Duodenal mucosa (tissue), 2 donors: ENCODE data around the gene UPF2.

Experiments used
- H3K27ac ChIP-seq: one replicate; pipeline ENCODE4 v1.7.0; 2013; ENCODE audit warnings: low read depth, low read length
- H3K27me3 ChIP-seq, 2 donors: one replicate each; pipeline ENCODE4 v1.7.0; 2013; ENCODE audit warnings: low read length in 2 of 2, control low read depth in 1 of 2; ENCODE audit not compliant: insufficient read depth in 2 of 2, control insufficient read depth in 1 of 2
- H3K36me3 ChIP-seq, 2 donors: one replicate each; pipeline ENCODE4 v1.7.0; 2013; ENCODE audit warnings: low read length in 2 of 2, control low read depth in 1 of 2; ENCODE audit not compliant: insufficient read depth in 2 of 2, control insufficient read depth in 1 of 2
- H3K4me1 ChIP-seq, 2 donors: one replicate each; pipeline ENCODE4 v1.7.0; 2013; ENCODE audit warnings: low read length in 2 of 2, control low read depth in 1 of 2; ENCODE audit not compliant: insufficient read depth in 2 of 2, control insufficient read depth in 1 of 2
- H3K4me3 ChIP-seq, 2 donors: one replicate each; pipeline ENCODE4 v1.7.0; 2013; ENCODE audit warnings: low read length in 2 of 2, low read depth in 1 of 2
- H3K9ac ChIP-seq, 2 donors: one replicate each; pipeline ENCODE4 v1.7.0; 2013; ENCODE audit warnings: low read length in 2 of 2, low read depth in 1 of 2
- H3K9me3 ChIP-seq, 2 donors: one replicate each; pipeline ENCODE4 v1.7.0; 2013; ENCODE audit warnings: low read length in 2 of 2, control low read depth in 1 of 2; ENCODE audit not compliant: control insufficient read depth in 1 of 2

UPF2 gene

GRCh38 chr10:11880151-11881029, 162.2 kb downstream of the UPF2 start:
- H3K27me3 ChIP-seq = no peaks in the 10 kb centered on the region
- no peak overlapping the region for H3K9ac ChIP-seq
- peaks cover 10 to 16% of the 10 kb centered on the region in 2 donors for H3K4me1 ChIP-seq
- H3K4me3 ChIP-seq = no peak overlapping the region
- no peaks in the 10 kb centered on the region for H3K36me3 ChIP-seq
- H3K9me3 ChIP-seq = no peaks in the 10 kb centered on the region
- H3K27ac ChIP-seq = no peak overlapping the region

GRCh38 chr10:11879387-11880094, 163.1 kb downstream of the UPF2 start:
- H3K27ac ChIP-seq = no peak overlapping the region
- no peaks in the 10 kb centered on the region for H3K9me3 ChIP-seq

GRCh38 chr10:11878776-11879175, 163.8 kb downstream of the UPF2 start:
- Histone ChIP-seq H3K27me3 (no peaks in the 10 kb centered on the region), H3K4me1 (peaks cover 22 to 27% of the 10 kb centered on the region in 2 donors), H3K4me3 (no peak overlapping the region), H3K27ac (no peak overlapping the region), H3K9ac (no peak overlapping the region), H3K36me3 (no peaks in the 10 kb centered on the region), H3K9me3 (no peaks in the 10 kb centered on the region)

More at GRCh38 chr10:11879387-11880094, 163.1 kb downstream of the UPF2 start:
- Histone ChIP-seq H3K9ac (no peak overlapping the region), H3K4me1 (peaks cover 18 to 24% of the 10 kb centered on the region in 2 donors), H3K27me3 (no peaks in the 10 kb centered on the region), H3K4me3 (no peak overlapping the region), H3K36me3 (no peaks in the 10 kb centered on the region)

- H3K27ac ChIP-seq = no peak overlapping the region
- H3K4me3 ChIP-seq = no peak overlapping the region
- no peaks in the 10 kb centered on the region for H3K9me3 ChIP-seq
- no peak overlapping the region for H3K9ac ChIP-seq
- peaks cover 22 to 27% of the 10 kb centered on the region in 2 donors for H3K4me1 ChIP-seq
- no peaks in the 10 kb centered on the region for H3K36me3 ChIP-seq
- no peaks in the 10 kb centered on the region for H3K27me3 ChIP-seq
Observed at GRCh38 chr10:11877591-11877905, 165.1 kb downstream of the UPF2 start.

- Histone ChIP-seq H3K27ac (no peak overlapping the region), H3K27me3 (no peaks in the 10 kb centered on the region), H3K9me3 (no peaks in the 10 kb centered on the region), H3K9ac (no peak overlapping the region), H3K4me3 (no peak overlapping the region), H3K36me3 (no peaks in the 10 kb centered on the region), H3K4me1 (peaks cover 22 to 27% of the 10 kb centered on the region in 2 donors)
Observed at GRCh38 chr10:11876805-11877590, 165.6 kb downstream of the UPF2 start.

GRCh38 chr10:11876324-11876723, 166.3 kb downstream of the UPF2 start:
- Histone ChIP-seq H3K4me3 (no peak overlapping the region), H3K27ac (no peak overlapping the region), H3K9ac (no peak overlapping the region), H3K27me3 (no peaks in the 10 kb centered on the region), H3K36me3 (no peaks in the 10 kb centered on the region), H3K9me3 (no peaks in the 10 kb centered on the region), H3K4me1 (peaks cover 22 to 27% of the 10 kb centered on the region in 2 donors)

- Histone ChIP-seq H3K4me3 (peak overlapping the region in 1 of 2 donors; percentile 29), H3K4me1 (peaks cover 22 to 27% of the 10 kb centered on the region in 2 donors), H3K27ac (peak overlapping the region; percentile 32), H3K36me3 (no peaks in the 10 kb centered on the region), H3K9me3 (no peaks in the 10 kb centered on the region), H3K27me3 (no peaks in the 10 kb centered on the region), H3K9ac (no peak overlapping the region)
Observed at GRCh38 chr10:11875494-11876281, 166.9 kb downstream of the UPF2 start.

- Histone ChIP-seq H3K9ac (no peak overlapping the region), H3K36me3 (no peaks in the 10 kb centered on the region), H3K4me3 (peak overlapping the region in 1 of 2 donors; percentile 20)
Observed at GRCh38 chr10:11874568-11875493, 167.8 kb downstream of the UPF2 start.

GRCh38 chr10:11871466-11871865, 171.1 kb downstream of the UPF2 start:
- no peak overlapping the region for H3K9ac ChIP-seq
- peaks cover 22% of the 10 kb centered on the region in 2 donors for H3K4me1 ChIP-seq
- H3K36me3 ChIP-seq = no peaks in the 10 kb centered on the region
- no peaks in the 10 kb centered on the region for H3K9me3 ChIP-seq
- H3K27me3 ChIP-seq = no peaks in the 10 kb centered on the region
- no peak overlapping the region for H3K4me3 ChIP-seq
- no peak overlapping the region for H3K27ac ChIP-seq

More at GRCh38 chr10:11874568-11875493, 167.8 kb downstream of the UPF2 start:
- Histone ChIP-seq H3K27ac (peak overlapping the region; percentile 32), H3K4me1 (peaks cover 22 to 27% of the 10 kb centered on the region in 2 donors), H3K9me3 (no peaks in the 10 kb centered on the region), H3K27me3 (no peaks in the 10 kb centered on the region)
